GM12878 (cell line): ENCODE measurements around the gene SLC15A5. TPM values are rescaled to one million over a fixed set of nuclear protein-coding genes. Genes with fewer than 3 reads are reported as not detected.

Experiments used
- ATAC-seq: fragments of 200-7000 bp; cut with Tn5 transposase; 3 replicates; pipeline ENCODE4 v1.9.1; 2020; ENCODE audit warnings: mild to moderate bottlenecking, moderate library complexity
- BruUV-seq: library from RNA; stranded (reverse); fragments of 400-500 nt; replicated peaks from 2 replicates; lab custom pipeline; 2021; lab: Mats Ljungman, UMichigan
- CTCF ChIA-PET: fragments of 300-600 bp; sonication (Branson Sonifier 250); formaldehyde crosslinking; extraction: SDS; loops from one replicate; lab custom pipeline; 2021; ENCODE audit warnings: inconsistent platforms; lab: Yijun Ruan, JAX
- POLR2A ChIA-PET: fragments of 350-600 bp; formaldehyde crosslinking; extraction: SDS; loops from one replicate; lab custom pipeline; 2021; ENCODE audit warnings: inconsistent platforms; lab: Charles Lee
- RAD21 ChIA-PET: fragments of 300-600 bp; sonication (Branson Sonifier 250); formaldehyde crosslinking; loops from one replicate; lab custom pipeline; 2023; ENCODE audit warnings: antibody characterized with exemption; ENCODE audit not compliant: unreplicated experiment; lab: Charles Lee
- SMC1A ChIA-PET: fragments of 300-600 bp; sonication (Branson Sonifier 250); formaldehyde crosslinking; loops from one replicate; lab custom pipeline; 2023; ENCODE audit not compliant: unreplicated experiment, uncharacterized antibody; lab: Charles Lee
- DNase-seq: peaks from one replicate; pipeline ENCODE4 v3.0.0-alpha.2; 2011; ENCODE audit warnings: low read depth, low spot score
- FAIRE-seq: peaks from 3 replicates; lab custom pipeline; 2011; peaks lifted over from hg19 to GRCh38; lab: Jason Lieb, UNC
- H2AFZ ChIP-seq: 2 replicates; pipeline ENCODE4 v1.6.0; 2011; ENCODE audit warnings: low read depth, low read length, control low read depth; ENCODE audit not compliant: control insufficient read depth
- H3K27ac ChIP-seq: 2 replicates; pipeline ENCODE4 v1.5.1; 2011; ENCODE audit warnings: control low read depth; ENCODE audit not compliant: control insufficient read depth, insufficient read depth
- H3K27me3 ChIP-seq, 2 experiments: replicated peaks in 1 of 2; 2 replicates each; pipeline versions ENCODE4 v1.6.0 to v1.6.1; 2011; ENCODE audit warnings: low read length in 1 of 2; ENCODE audit not compliant: control insufficient read depth in 2 of 2, insufficient read depth in 2 of 2
- H3K36me3 ChIP-seq, 2 experiments: 2 replicates each; pipeline ENCODE4 v1.5.1; 2011; ENCODE audit warnings: low read length in 1 of 2; ENCODE audit not compliant: control insufficient read depth in 2 of 2, insufficient read depth in 2 of 2
- H3K4me1 ChIP-seq: 2 replicates; pipeline ENCODE4 v1.6.1; 2011; ENCODE audit warnings: mild to moderate bottlenecking, low read length, moderate library complexity, mixed read lengths; ENCODE audit not compliant: control insufficient read depth, insufficient read depth
- H3K4me2 ChIP-seq: 2 replicates; pipeline ENCODE4 v1.6.0; 2011; ENCODE audit warnings: control low read depth; ENCODE audit not compliant: control insufficient read depth, insufficient read depth
- H3K4me3 ChIP-seq: fragments of 200-600 bp; sonication (generic); 2 replicates; pipeline ENCODE4 v1.5.1; 2016
- H3K79me2 ChIP-seq: 2 replicates; pipeline ENCODE4 v1.6.0; 2011; ENCODE audit warnings: low read length; ENCODE audit not compliant: control insufficient read depth, insufficient read depth
- H3K9ac ChIP-seq: 2 replicates; pipeline ENCODE4 v1.8.0; 2011; ENCODE audit warnings: low read length, control low read depth, mixed read lengths; ENCODE audit not compliant: control insufficient read depth, insufficient read depth
- H3K9me3 ChIP-seq: replicated peaks from 3 replicates; pipeline ENCODE4 v1.5.1; 2011; ENCODE audit warnings: mild to moderate bottlenecking, low read length; ENCODE audit not compliant: control insufficient read depth, insufficient read depth
- H4K20me1 ChIP-seq: 2 replicates; pipeline ENCODE4 v1.6.0; 2011; ENCODE audit not compliant: control insufficient read depth, insufficient read depth
- ASH2L ChIP-seq: fragments of 300-600, 200-600 bp; sonication (generic); IDR thresholded peaks from 2 replicates; pipeline ENCODE4 v1.6.1; 2017; ENCODE audit warnings: low read depth, mild to moderate bottlenecking, borderline replicate concordance
- CREM ChIP-seq: IDR thresholded peaks from 2 replicates; pipeline ENCODE4 v1.6.1; 2014; ENCODE audit warnings: antibody characterized with exemption, low read depth
- EP300 ChIP-seq, 2 experiments: fragments of 150-350 bp in 1 of 2; IDR thresholded peaks; 2 replicates each; pipeline ENCODE4 v1.6.1; 2011 to 2012; ENCODE audit warnings: low read depth in 2 of 2, low read length in 2 of 2, borderline replicate concordance in 1 of 2, improper control_type of control experiment in 1 of 2, inconsistent platforms in 1 of 2; ENCODE audit not compliant: control insufficient read depth in 1 of 2
- IRF4 ChIP-seq: IDR thresholded peaks from 2 replicates; pipeline ENCODE4 v1.6.1; 2011; ENCODE audit warnings: low read depth, low read length
- MXI1 ChIP-seq: fragments of 150-350 bp; IDR thresholded peaks from 2 replicates; pipeline ENCODE4 v1.6.1; 2011; ENCODE audit warnings: low read depth, mild to moderate bottlenecking, inconsistent platforms, low read length, improper control_type of control experiment
- NRF1 ChIP-seq: conservative IDR thresholded peaks from 2 replicates; pipeline ENCODE4 v1.6.1; 2011; ENCODE audit warnings: mild to moderate bottlenecking, low read depth, low read length, improper control_type of control experiment
- POU2F2 ChIP-seq: IDR thresholded peaks from 3 replicates; pipeline ENCODE4 v1.6.1; 2011; ENCODE audit warnings: low read depth, mild to moderate bottlenecking, low read length, borderline replicate concordance
- RAD51 ChIP-seq: fragments of 450-650 bp; IDR thresholded peaks from 2 replicates; pipeline ENCODE4 v1.6.1; 2016; ENCODE audit warnings: moderate library complexity, mild to moderate bottlenecking, inconsistent platforms
- RB1 ChIP-seq: fragments of 450-650 bp; formaldehyde crosslinking; IDR thresholded peaks from 2 replicates; pipeline ENCODE4 v1.6.1; 2017; ENCODE audit warnings: mild to moderate bottlenecking, borderline replicate concordance
- SRF ChIP-seq, 2 experiments: IDR thresholded peaks; 2 replicates each; pipeline ENCODE4 v1.6.1; 2011; ENCODE audit warnings: low read depth in 2 of 2, low read length in 2 of 2, mild to moderate bottlenecking in 1 of 2, moderate library complexity in 1 of 2
- WGBS: methylation state at CpG from one replicate; pipeline ENCODE4 v1.1.6; 2016; ENCODE audit warnings: low lambda C conversion rate; ENCODE audit not compliant: insufficient replicate concordance, insufficient coverage; ENCODE audit errors: missing lambda C conversion rate; 5-methylcytosine and 5-hydroxymethylcytosine counted together
- in situ Hi-C: fragments of 300-500 bp; cut with MboI; formaldehyde crosslinking; loops from 9 replicates; pipeline ENCODE4 v1.14.3; 2018; ENCODE audit warnings: mixed read lengths
- intact Hi-C: fragments of 100-400 bp; cut with micrococcal nuclease; formaldehyde crosslinking; loops from one replicate; pipeline ENCODE4 v1.14.2; 2022; ENCODE audit not compliant: unreplicated experiment
- polyA plus RNA-seq, 11 experiments: library from polyadenylated mRNA; depleted of rRNA in 4 of 11; unstranded in 6 of 11; stranded (reverse) in 5 of 11; fragments of >200 nt; fragmentation: Nextera tagmentation in 4 of 11; fragmentation: Illumina TruSeq in 1 of 11; extraction: Ambion mirVana in 4 of 11; extraction: Trizol in 1 of 11; gene quantifications; 1 replicate in 1 of 11; 2 replicates in 10 of 11; pipeline versions ENCODE4 v1.2.1 to v1.2.3, GENCODE V29; 2011 to 2016; ENCODE audit warnings: inconsistent platforms in 2 of 11, missing spikeins in 2 of 11, low read depth in 1 of 11
- total RNA-seq, 4 experiments: library from RNA; depleted of rRNA in 3 of 4; stranded (reverse); fragments of >200 nt in 3 of 4; fragmentation: Illumina TruSeq in 1 of 4; extraction: Trizol in 1 of 4; gene quantifications; 2 replicates each; pipeline versions ENCODE4 v1.2.1 to v1.2.3, GENCODE V29; 2013 to 2021
- TF ChIP-seq, protein P1 (sequence below): IDR thresholded peaks from 2 replicates; pipeline ENCODE4 v1.6.1; 2012; ENCODE audit warnings: low read depth, low read length, improper control_type of control experiment

The SLC15A5 gene
- total and polyA plus RNA-seq, 10 of the 15 experiments (the other 5 are each of a cell fraction or from before 2014, with no cell fraction given): not detected

- H3K9ac ChIP-seq: no peak overlapping the region
- FAIRE-seq (no peak), DNase-seq (no peak), ATAC-seq (no peak)
- H3K4me2 ChIP-seq: no peak overlapping the region
- TF ChIP-seq RAD51 (no peak), SRF (IDR thresholded peaks at IDR 0.05; ENCODE audit: low read depth in 2 of 2, low read length in 2 of 2) (no peak), MXI1 (no peak), CREM (no peak), RB1 (no peak), EP300 (IDR thresholded peaks at IDR 0.05; ENCODE audit: borderline replicate concordance in 1 of 2, control insufficient read depth in 1 of 2, low read depth in 2 of 2, low read length in 2 of 2) (no peak), POU2F2 (no peak), ASH2L (no peak), IRF4 (no peak), NRF1 (no peak)
- TF ChIP-seq, protein P1, sequence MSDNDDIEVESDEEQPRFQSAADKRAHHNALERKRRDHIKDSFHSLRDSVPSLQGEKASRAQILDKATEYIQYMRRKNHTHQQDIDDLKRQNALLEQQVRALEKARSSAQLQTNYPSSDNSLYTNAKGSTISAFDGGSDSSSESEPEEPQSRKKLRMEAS: no peak
- H3K4me1 ChIP-seq: no peaks in the 10 kb centered on the region
- in situ Hi-C loops: no loop called here
- no peak overlapping the region for H3K27ac ChIP-seq
- CTCF ChIA-PET: interaction anchor here (0.7 kb wide), 1 partner anchor 15 kb away, joined by 3 read pairs; no protein-coding TSS in a partner anchor
- no peaks in the 10 kb centered on the region for H3K27me3 ChIP-seq
- no TSS peak for BruUV-seq
- intact Hi-C loops: no loop called here
- POLR2A ChIA-PET: no interaction called here
- no peak overlapping the region for H3K4me3 ChIP-seq
- no peaks in the 10 kb centered on the region for H3K36me3 ChIP-seq
- RAD21 ChIA-PET: no interaction called here
- WGBS: 0% methylated on average over 1 of the region's 1 CpG
- no peak overlapping the region for H2AFZ ChIP-seq
- no peaks in the 10 kb centered on the region for H3K79me2 ChIP-seq
- no peaks in the 10 kb centered on the region for H4K20me1 ChIP-seq
- no peaks in the 10 kb centered on the region for H3K9me3 ChIP-seq
- SMC1A ChIA-PET: no interaction called here
Observed at GRCh38 chr12:16297521-16297920, 20.0 kb upstream of the SLC15A5 start.
